Activated T-cell treated with anti-CD3 and anti-CD28 coated beads, Interleukin-2, amount 50 U/mL, for 4 hours (primary cell): ENCODE measurements around the gene SLC35A4. TPM values are rescaled to one million over a fixed set of nuclear protein-coding genes. Genes with fewer than 3 reads are reported as not detected.

ENCODE experiments used
- ATAC-seq, 2 donors: fragments of 200-7000 bp; cut with Tn5 transposase; one replicate each; pipeline ENCODE4 v1.10.0; 2021
- DNase-seq: peaks from one replicate; pipeline ENCODE4 v3.0.0-alpha.2; 2020
- H3K27me3 Mint-ChIP-seq: one replicate; pipeline ENCODE4 v1.8.0; 2021; ENCODE audit warnings: low read depth, mixed read lengths
- H3K36me3 Mint-ChIP-seq: one replicate; pipeline ENCODE4 v1.8.0; 2022; ENCODE audit warnings: mixed read lengths; ENCODE audit not compliant: insufficient read depth
- H3K4me1 Mint-ChIP-seq: one replicate; pipeline ENCODE4 v1.8.0; 2021; ENCODE audit warnings: low read depth, mixed read lengths
- H3K4me3 Mint-ChIP-seq: one replicate; pipeline ENCODE4 v1.8.0; 2021; ENCODE audit warnings: mild to moderate bottlenecking, moderate library complexity, mixed read lengths
- H3K9me3 Mint-ChIP-seq: one replicate; pipeline ENCODE4 v1.8.0; 2021; ENCODE audit warnings: mixed read lengths
- total RNA-seq, 3 donors: library from RNA; stranded (reverse); gene quantifications; one replicate each; pipeline ENCODE4 v1.2.1, GENCODE V29; 2021

Gene SLC35A4
- total RNA-seq, 3 donors from 2014 or later: 149 to 163 (median 155) TPM

- Mint-ChIP-seq H3K36me3 (peaks cover 27% of the 10 kb centered on the region), H3K9me3 (no peaks in the 10 kb centered on the region), H3K27me3 (no peaks in the 10 kb centered on the region), H3K4me1 (peaks cover 68% of the 10 kb centered on the region), H3K4me3 (no peak overlapping the region)
- ATAC-seq (no peak), DNase-seq (no peak)
These were observed 12.8 kb upstream of the SLC35A4 start for GRCh38 chr5:140551872-140552271.

GRCh38 chr5:140553657-140554056 lies 11.0 kb upstream of the SLC35A4 start:
- peaks cover 66% of the 10 kb centered on the region for H3K4me1 Mint-ChIP-seq
- DNase-seq (no peak), ATAC-seq (peak; percentile 39 to 41)
- peaks cover 27% of the 10 kb centered on the region for H3K36me3 Mint-ChIP-seq
- H3K27me3 Mint-ChIP-seq: no peaks in the 10 kb centered on the region
- no peaks in the 10 kb centered on the region for H3K9me3 Mint-ChIP-seq
- H3K4me3 Mint-ChIP-seq: peak overlapping the region; percentile 46

- no peak for ATAC-seq
- no peaks in the 10 kb centered on the region for H3K9me3 Mint-ChIP-seq
- no peaks in the 10 kb centered on the region for H3K27me3 Mint-ChIP-seq
- H3K4me1 Mint-ChIP-seq: peaks cover 59% of the 10 kb centered on the region
- no peak for DNase-seq
- peaks cover 27% of the 10 kb centered on the region for H3K36me3 Mint-ChIP-seq
- peak overlapping the region; percentile 46 for H3K4me3 Mint-ChIP-seq
These were observed 10.2 kb upstream of the SLC35A4 start for GRCh38 chr5:140554454-140554853.

- no peak for DNase-seq
- Mint-ChIP-seq H3K4me3 (peak overlapping the region; percentile 90), H3K4me1 (peaks cover 52% of the 10 kb centered on the region), H3K27me3 (no peaks in the 10 kb centered on the region), H3K36me3 (peaks cover 18% of the 10 kb centered on the region), H3K9me3 (no peaks in the 10 kb centered on the region)
- no peak for ATAC-seq
These were observed 8.8 kb upstream of the SLC35A4 start for GRCh38 chr5:140555747-140556312.

- peaks cover 47% of the 10 kb centered on the region for H3K4me1 Mint-ChIP-seq
- DNase-seq (no peak), ATAC-seq (no peak)
- no peaks in the 10 kb centered on the region for H3K27me3 Mint-ChIP-seq
- H3K36me3 Mint-ChIP-seq: peaks cover 13% of the 10 kb centered on the region
- no peaks in the 10 kb centered on the region for H3K9me3 Mint-ChIP-seq
- peak overlapping the region; percentile 90 for H3K4me3 Mint-ChIP-seq
These were observed 8.2 kb upstream of the SLC35A4 start for GRCh38 chr5:140556438-140556837.

GRCh38 chr5:140557136-140557805 lies 7.4 kb upstream of the SLC35A4 start, which contains the start of gene SRA1:
Gene SRA1, minus strand, starts transcription at chr5:140557473. Its CDS starts 21 bp downstream, at chr5:140557452.
- ATAC-seq: peak; percentile 94 to 97
- H3K4me3 Mint-ChIP-seq: peak within 1 kb of the TSS; percentile 90
- H3K9me3 Mint-ChIP-seq: no peaks in the 10 kb centered on the region
- peaks cover 46% of the 10 kb centered on the region for H3K4me1 Mint-ChIP-seq
- DNase-seq: peak; percentile 73
- peaks cover 12% of the 10 kb centered on the region for H3K36me3 Mint-ChIP-seq
- no peaks in the 10 kb centered on the region for H3K27me3 Mint-ChIP-seq

- peaks cover 11% of the 10 kb centered on the region for H3K36me3 Mint-ChIP-seq
These were observed 6.7 kb upstream of the SLC35A4 start for GRCh38 chr5:140557965-140558364.

GRCh38 chr5:140558542-140558941 lies 6.1 kb upstream of the SLC35A4 start:
- Mint-ChIP-seq H3K4me3 (no peak overlapping the region), H3K27me3 (no peaks in the 10 kb centered on the region), H3K4me1 (peaks cover 47% of the 10 kb centered on the region), H3K36me3 (peaks cover 6% of the 10 kb centered on the region), H3K9me3 (no peaks in the 10 kb centered on the region)
- ATAC-seq (no peak), DNase-seq (no peak)

More at GRCh38 chr5:140557965-140558364, 6.7 kb upstream of the SLC35A4 start:
- Mint-ChIP-seq H3K4me1 (peaks cover 47% of the 10 kb centered on the region), H3K4me3 (peak overlapping the region; percentile 90), H3K9me3 (no peaks in the 10 kb centered on the region), H3K27me3 (no peaks in the 10 kb centered on the region)
- DNase-seq (no peak), ATAC-seq (no peak)

GRCh38 chr5:140560227-140560626 lies 4.4 kb upstream of the SLC35A4 start:
- no peaks in the 10 kb centered on the region for H3K27me3 Mint-ChIP-seq
- ATAC-seq: no peak
- peaks cover 39% of the 10 kb centered on the region for H3K4me1 Mint-ChIP-seq
- H3K4me3 Mint-ChIP-seq: no peak overlapping the region
- no peaks in the 10 kb centered on the region for H3K9me3 Mint-ChIP-seq
- H3K36me3 Mint-ChIP-seq: peaks cover 5% of the 10 kb centered on the region
- no peak for DNase-seq

GRCh38 chr5:140561753-140562523 lies 2.7 kb upstream of the SLC35A4 start:
- no peaks in the 10 kb centered on the region for H3K9me3 Mint-ChIP-seq
- H3K27me3 Mint-ChIP-seq: no peaks in the 10 kb centered on the region
- DNase-seq (no peak), ATAC-seq (no peak)
- no peak overlapping the region for H3K4me3 Mint-ChIP-seq
- peaks cover 9% of the 10 kb centered on the region for H3K36me3 Mint-ChIP-seq
- H3K4me1 Mint-ChIP-seq: peaks cover 35% of the 10 kb centered on the region

- DNase-seq (no peak), ATAC-seq (no peak)
- H3K4me3 Mint-ChIP-seq: peak overlapping the region; percentile 97
- peaks cover 20% of the 10 kb centered on the region for H3K36me3 Mint-ChIP-seq
- no peaks in the 10 kb centered on the region for H3K9me3 Mint-ChIP-seq
- no peaks in the 10 kb centered on the region for H3K27me3 Mint-ChIP-seq
- peaks cover 44% of the 10 kb centered on the region for H3K4me1 Mint-ChIP-seq
These were observed 1.0 kb upstream of the SLC35A4 start for GRCh38 chr5:140563596-140563995.

- H3K9me3 Mint-ChIP-seq: no peaks in the 10 kb centered on the region
- peaks cover 60% of the 10 kb centered on the region for H3K4me1 Mint-ChIP-seq
- peaks cover 25% of the 10 kb centered on the region for H3K36me3 Mint-ChIP-seq
- DNase-seq (no peak), ATAC-seq (peak in 1 of 2 donors; percentile 2)
- no peaks in the 10 kb centered on the region for H3K27me3 Mint-ChIP-seq
- peak overlapping the region; percentile 97 for H3K4me3 Mint-ChIP-seq
These were observed 574 bp downstream of the SLC35A4 start for GRCh38 chr5:140565024-140565779.

- Mint-ChIP-seq H3K4me1 (peaks cover 61% of the 10 kb centered on the region), H3K27me3 (no peaks in the 10 kb centered on the region), H3K9me3 (no peaks in the 10 kb centered on the region), H3K36me3 (peaks cover 26% of the 10 kb centered on the region), H3K4me3 (peak overlapping the region; percentile 97)
- DNase-seq: no peak
- no peak for ATAC-seq
These were observed 1.1 kb downstream of the SLC35A4 start for GRCh38 chr5:140565780-140566095.

- no peaks in the 10 kb centered on the region for H3K27me3 Mint-ChIP-seq
- peak overlapping the region; percentile 37 for H3K4me3 Mint-ChIP-seq
- H3K4me1 Mint-ChIP-seq: peaks cover 61% of the 10 kb centered on the region
- no peak for DNase-seq
- peaks cover 32% of the 10 kb centered on the region for H3K36me3 Mint-ChIP-seq
- no peak for ATAC-seq
- H3K9me3 Mint-ChIP-seq: no peaks in the 10 kb centered on the region
These were observed 2.0 kb downstream of the SLC35A4 start for GRCh38 chr5:140566665-140567064.
